HUDEP-2 (cell line): ENCODE measurements around the gene MCOLN3.
A peak's percentile ranks its signal among the peaks of the same experiment; 100 is the strongest.

Experiments used
- DNase-seq, 76 experiments: peaks; one replicate each; lab custom pipeline; 2025; ENCODE audit not compliant: unreplicated experiment in 76 of 76; lab: John Stamatoyannopoulos, UW

MCOLN3 gene, protein sequence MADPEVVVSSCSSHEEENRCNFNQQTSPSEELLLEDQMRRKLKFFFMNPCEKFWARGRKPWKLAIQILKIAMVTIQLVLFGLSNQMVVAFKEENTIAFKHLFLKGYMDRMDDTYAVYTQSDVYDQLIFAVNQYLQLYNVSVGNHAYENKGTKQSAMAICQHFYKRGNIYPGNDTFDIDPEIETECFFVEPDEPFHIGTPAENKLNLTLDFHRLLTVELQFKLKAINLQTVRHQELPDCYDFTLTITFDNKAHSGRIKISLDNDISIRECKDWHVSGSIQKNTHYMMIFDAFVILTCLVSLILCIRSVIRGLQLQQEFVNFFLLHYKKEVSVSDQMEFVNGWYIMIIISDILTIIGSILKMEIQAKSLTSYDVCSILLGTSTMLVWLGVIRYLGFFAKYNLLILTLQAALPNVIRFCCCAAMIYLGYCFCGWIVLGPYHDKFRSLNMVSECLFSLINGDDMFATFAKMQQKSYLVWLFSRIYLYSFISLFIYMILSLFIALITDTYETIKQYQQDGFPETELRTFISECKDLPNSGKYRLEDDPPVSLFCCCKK

DNA sequence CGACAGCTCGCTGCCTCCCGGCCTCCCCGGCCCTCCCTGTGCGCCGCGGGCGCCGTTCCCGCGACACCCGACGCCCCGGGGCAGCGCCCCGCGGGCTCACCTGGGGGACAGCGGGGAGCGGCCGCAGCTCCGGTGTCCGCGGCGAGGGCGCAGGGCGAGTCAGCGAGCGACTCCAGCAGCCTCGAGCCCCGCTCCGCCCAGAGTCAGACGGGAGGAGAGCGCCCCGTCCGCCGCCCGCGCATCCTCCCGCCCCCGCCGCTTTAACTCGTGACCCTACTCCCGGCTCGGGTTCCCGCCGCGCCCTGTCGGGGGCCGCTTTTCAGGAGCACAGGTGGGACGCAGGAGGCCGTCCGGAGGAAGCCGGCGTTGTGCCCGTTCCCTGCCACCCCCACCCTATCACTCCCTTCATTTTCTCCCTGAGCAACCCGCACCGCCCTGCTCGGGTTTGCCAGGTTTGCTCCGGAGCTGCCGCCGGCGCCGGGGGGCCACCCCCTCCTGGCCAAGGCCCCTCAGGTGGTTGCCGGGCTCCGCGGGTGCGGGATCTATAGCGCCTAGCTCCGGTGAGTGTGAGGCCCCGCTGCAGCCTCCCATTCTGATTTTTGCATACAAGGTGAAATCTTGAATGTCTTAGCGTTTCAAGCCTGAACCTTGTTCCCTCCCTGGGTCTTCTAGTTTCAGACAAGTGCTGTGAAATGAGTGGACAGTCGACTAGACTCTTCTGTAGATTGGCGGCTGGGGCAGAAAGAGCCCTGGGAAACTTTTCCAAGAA, at the start of gene MCOLN3:
Gene MCOLN3 (minus strand): TSS at position 205 of the 769 bp plus-strand sequence. CDS start 3,140 bp downstream, outside the sequence.
- peak in 1 of 76 experiments; percentile 3 for DNase-seq

DNA sequence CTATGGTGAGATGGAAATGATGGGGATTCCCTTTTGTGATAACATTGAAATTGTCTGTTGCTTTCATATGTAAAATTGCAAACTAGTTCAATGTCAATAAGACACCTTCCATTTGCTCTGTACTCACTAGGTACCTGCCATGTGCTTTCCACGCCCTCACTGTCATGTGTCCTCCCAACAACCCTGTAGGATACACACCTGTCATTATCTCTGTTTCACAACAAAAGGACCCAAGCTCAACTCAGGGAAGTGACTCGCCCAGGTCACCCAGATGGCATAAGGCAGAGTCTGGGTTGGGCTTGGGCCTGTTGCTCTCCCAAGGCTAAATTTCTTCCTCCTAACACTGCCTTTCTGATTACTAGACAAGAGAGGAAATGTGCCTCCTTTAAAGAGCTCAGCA, 45.3 kb upstream of the MCOLN3 start:
- DNase-seq, result no peak

DNA sequence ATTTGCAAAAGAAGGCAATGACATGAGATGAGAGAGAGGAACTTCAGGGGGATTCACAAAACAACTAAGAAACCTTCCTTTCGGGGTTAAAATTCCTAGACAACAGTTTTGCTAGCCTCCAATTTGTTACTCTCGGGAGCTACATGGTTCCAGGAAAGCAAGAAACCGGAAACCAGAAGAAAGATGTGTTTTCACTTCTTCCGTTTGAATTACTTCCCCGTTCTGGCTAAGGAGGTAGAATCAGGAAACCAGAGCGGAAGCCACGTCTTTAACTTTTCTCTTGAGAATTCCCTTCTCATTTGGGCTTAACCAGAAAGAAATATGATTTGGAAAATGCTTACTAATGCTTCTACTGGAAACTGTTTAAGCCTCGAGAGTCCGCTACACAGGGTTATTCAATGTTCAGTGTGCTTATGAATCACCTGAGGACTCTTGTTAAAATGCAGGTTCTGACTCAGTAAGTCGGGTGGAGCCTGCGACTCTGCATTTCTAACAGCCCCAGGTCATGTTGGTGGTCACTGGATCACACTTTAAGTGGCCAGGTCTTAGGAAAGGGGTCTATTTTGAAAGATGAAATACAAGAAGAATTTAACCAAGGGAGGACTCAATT, 43.5 kb upstream of the MCOLN3 start:
- no peak for DNase-seq

DNA sequence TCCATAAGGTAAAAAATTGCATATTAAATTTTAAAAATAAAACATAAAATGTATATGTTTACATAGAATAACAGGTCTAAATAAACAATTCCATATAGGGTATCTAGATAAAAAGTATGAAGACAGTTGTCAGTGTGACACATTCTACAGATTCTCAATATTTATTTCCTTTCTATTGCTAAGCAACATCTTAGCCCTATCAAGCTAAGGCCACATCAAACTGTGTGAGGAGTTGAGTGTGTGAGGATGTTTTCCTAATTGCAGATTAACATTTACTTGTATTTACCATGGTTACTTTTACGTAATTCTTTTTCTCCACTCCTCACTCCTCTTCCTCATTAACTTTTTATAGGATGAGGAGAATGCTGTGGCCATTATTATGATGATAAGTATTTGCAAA, 41.9 kb upstream of the MCOLN3 start:
- DNase-seq, result no peak

DNA sequence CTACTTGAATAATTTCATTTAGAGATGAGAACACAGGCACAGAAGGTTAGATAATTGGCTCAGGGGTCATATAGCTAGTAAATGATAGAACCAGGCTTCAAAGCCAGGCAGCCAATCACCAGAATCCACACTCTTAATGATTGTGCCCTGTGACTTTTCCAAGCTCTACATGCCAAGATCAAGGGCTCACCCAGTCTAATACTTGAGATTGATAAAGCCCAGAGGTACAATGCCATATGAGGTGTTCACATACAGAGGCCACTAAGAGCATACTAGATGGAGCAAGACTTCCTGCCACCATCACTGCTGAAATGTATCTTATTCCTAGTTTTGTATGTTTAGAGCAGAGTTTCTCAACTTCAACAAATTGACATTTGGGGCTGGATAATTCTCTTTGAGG, 40.9 kb upstream of the MCOLN3 start:
- DNase-seq, result no peak

DNA sequence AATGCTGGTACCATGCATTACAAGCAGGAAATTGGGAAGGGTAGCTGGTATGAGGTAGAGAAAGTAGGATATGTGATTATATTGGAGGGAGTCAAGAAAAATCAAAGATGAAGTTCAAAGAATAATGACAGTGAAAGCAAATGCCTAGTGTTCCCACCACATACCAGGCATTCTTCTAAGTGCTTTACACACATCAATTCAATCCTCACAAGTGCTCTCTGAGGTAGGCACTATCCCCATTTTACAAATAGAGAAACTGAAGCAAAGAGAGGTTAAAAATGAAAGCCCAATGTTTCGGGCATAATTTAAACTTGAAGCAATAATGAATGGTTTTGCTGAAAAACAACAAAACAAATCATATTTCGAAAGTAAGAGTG, 40.1 kb upstream of the MCOLN3 start:
- no peak for DNase-seq

DNA sequence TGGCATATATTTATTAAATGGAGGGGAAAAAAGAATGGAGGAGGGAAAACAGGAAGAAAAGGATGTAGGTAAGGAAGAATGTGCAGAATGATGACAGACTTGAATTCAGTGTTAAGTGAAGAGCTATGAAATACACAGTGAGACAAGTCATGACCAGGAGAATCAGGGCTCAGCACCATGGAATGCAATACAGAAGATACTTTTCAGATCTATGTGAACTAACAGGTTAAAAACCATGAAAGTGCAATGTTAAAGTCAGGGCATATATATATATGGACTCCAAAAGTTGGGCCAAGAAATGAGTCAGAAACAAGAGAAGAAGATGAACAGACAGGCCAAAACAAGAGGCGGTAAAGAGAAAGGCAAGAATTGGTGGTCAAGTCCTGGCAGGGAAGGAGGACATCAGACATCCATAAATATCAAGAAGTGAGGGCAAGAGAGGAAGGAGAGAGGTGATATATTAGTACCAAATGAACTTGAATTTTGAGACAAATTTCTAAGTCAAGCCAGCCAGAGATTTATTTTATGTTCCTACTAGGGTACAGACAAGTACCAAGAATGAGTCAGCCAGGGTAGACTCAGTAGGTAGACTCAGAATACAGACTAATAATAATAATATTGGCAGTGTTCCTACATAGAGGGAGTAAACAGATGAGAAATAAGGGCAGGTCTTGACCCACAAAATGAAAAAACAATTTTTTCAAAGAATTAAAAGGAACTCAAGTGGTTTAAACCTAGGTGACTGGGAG, 39.5 kb upstream of the MCOLN3 start:
- no peak for DNase-seq

DNA sequence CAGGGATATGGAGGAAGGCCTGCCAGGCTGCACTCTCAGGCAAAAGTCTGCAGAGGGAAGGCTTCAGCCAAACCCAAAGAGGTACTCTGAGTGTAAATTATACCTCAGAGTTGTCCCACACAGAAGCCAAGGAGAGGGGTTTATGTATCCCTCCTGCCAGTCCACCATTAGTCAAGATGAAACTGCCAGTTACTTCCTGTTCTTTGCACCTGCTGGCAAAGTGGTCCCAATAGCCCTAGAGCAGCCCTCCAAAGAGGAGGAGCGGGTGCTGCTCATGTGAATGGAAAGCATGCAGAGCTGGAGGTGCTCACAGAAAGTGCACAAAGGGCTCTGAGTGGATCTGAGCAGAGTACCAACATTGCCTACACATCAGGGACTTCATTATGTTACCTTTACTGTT, 37.1 kb upstream of the MCOLN3 start:
- no peak for DNase-seq

DNA sequence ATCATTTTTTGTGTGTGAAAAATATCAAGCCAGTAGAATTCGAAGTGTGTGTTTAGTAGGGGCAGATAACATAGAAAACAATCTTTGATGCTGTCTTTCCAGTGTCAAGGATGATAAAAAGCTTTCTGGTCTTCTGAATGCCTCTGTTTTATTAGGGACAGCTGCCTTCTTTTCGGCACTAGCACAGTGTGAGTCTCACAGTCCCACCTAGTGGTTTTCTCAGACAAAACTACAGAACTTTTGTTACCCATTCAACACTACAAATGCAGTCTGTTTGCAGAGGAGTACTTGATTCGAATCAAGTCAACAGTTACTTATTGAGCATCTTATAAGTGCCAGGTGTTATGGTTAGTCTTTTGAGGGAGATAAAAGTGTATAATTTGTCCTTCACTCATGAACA, 30.6 kb upstream of the MCOLN3 start:
- DNase-seq, result no peak

DNA sequence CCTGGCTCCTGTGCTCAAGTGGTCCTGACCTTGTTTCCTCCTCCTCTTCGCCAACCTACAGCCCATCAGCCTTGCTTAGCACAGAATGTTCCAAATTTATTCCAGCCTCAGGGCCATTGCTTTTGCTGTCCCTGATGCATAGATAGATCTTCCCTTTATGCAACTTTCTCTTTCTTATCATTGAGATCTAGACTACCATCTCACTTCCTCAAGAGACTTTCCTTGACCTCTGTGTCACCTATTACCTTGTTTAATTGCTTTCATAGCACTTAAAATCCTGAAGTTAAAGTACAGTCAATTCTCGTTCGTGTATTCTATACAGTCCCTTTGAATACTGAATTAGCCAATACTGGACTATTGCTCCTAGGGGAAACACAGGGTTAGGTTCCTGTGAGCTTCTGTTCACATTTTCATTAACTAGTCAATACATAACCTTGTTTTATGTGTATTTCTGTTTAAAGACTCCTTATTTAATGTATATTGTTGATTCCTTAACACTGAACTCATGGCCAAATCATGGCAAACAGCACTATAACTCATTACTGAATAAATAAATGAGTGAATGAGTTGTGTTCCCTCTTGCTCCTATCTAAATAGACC, 26.2 kb upstream of the MCOLN3 start:
- no peak for DNase-seq

DNA sequence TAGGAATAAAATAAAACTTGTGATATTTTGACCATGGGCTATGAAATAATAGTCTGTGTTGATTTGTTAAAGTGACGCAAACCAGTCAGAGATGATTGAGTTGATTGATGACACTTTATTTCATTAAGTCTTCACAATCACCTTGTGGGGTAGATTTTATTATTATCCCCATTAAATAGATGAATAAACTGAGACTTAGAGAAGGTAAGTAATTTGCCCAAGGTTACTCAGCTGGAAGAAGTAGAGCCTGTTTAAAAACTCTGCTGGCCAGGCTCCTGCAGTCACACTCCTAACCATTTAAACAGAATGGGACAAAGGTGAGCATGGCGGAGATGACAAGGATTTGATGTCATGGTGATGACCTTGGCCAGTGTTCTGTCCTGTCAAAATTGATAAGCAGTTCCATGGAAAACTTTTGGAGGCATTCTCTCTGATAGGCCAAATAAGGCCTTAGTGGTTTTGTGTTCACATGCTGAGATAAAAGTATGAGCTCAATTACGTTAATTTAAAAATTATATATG, 22.7 kb upstream of the MCOLN3 start:
- DNase-seq, result no peak

DNA sequence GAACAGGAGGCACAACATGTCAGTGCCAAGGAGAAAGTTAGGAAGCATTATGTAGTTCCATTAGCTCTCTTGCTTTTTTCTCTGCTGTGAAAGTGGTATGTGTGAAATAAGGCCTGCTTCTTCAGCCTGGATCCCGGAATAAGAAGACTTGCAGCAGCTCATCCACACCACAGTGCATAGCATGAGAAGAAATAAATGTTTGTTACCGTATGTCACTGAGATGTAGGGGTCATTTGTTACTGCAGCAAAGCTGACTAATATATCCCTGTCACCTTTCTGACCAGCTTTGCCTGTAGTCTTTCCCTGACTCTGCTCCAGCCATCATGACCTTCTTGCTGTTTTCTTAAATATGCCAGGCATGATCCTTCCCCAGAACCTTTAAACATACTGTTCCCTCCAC, 20.5 kb upstream of the MCOLN3 start:
- DNase-seq, result no peak

DNA sequence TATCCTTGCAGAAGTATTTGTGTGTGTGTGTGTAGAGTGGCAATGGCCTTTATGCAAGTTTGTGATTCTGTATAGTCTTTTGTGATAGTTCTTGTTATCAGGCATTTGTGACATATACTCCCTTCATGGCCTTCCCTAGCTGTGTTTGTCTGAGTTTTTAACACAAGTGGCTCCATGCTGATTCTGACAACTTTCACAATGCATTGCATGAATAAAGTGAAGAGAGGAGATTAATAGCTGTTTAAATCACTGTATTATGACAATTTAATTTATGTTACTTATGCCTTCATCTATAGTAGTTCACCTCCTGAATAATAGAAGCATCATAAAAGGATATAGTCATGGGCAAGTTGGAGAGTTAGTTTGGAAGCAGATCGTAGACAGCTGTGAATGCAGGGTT, 17.2 kb upstream of the MCOLN3 start:
- no peak for DNase-seq

DNA sequence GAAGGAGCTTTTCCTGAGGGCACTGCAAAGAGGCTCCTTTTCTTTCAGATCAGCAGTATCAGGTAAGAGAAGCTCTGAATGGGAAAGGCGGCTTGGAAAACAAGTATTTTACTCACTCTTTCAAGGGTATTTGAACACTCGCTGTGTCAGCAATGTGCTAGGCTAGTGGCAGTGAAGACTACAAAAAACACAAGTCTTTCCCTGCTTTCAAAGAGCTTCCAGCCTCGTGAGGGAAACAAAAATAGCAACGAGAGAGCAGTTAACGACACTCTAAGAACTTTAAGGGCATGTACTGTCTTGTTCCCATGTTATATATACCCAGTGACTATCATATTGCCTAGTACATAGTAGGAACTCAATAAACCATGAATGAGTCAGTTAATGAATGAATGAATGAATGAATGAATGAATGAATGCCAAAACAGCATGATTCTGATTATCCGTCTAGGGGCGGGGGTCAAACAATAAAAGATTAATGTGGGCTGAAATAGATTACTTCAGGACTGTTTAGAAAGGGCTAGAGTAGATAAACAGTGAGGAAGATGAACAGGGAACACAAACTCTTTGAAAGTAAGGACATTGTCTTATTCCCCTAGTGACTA, 14.2 kb upstream of the MCOLN3 start:
- no peak for DNase-seq

DNA sequence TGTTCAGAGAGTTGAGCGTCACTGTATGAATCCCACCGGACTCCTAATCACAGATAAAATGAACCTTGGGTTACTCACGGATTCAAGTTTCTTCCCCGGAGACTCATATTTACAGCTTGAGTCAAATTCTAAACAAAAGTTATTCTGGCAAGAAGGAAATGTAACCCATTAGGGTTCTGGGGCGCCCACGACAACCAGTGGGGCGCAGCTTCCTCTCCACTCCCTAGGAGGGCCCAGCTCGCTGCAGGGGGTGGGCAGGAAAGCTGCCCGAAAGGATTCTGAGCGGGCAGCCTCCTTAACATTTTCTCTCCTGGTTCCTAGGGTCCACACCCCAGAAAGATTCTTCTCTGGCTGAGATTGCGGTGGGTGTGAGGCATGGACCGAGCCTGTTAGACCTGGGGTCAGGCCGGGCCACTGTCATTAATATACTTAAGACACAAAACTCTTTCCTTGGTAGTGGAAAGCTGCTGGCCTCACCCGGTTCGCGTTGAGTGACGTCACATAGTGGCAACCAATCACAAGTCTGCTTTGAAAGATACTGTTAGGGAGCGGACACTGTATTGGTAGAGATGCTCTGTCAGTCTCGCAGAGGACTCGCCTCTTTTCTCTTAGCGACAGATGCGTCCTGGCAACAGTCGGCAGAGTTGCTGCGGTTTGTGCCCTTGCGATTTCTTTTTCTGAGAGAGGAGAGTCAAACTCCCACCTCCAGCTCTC, 13.6 kb upstream of the MCOLN3 start:
- DNase-seq, result peak in 27 of 76 experiments; percentile 4 to 61 (median 21)

DNA sequence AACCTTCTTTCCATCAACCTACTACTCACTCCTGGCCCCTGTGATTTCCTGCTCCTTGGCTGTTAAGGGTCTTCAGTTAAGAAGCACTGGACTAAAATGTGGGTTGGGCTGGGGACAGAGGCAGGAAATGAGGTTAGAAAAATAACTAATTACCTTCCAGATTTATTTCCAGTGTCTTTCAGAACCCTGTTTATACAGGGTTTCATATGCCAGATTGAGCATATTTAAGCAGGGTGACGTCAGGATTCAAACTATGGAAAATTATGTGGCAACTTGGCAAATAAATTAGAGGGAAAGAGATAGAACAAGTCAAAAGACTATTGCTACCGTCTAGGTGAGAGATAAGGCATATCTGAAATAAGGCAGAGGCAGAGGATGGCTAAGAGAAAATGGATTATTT, 11.7 kb upstream of the MCOLN3 start:
- no peak for DNase-seq

DNA sequence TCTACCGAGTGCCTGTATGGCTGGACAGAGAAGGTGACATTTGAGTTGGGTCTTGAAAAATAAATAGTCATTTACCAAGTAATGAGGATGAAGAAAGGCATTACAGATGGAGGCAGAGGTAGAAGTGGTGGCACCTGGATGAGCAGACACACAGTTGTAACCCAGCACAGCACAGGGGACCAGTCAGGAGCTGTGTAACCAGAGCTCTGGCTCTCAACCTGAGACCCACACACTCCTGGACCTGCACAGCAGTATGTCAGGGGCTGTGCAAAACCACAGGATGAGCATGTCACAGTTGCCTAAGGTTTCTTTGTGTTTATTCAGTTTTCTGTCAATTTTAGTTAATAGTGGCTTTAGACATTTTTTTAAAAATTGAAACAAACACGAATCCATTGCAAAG, 11.3 kb upstream of the MCOLN3 start:
- no peak for DNase-seq

DNA sequence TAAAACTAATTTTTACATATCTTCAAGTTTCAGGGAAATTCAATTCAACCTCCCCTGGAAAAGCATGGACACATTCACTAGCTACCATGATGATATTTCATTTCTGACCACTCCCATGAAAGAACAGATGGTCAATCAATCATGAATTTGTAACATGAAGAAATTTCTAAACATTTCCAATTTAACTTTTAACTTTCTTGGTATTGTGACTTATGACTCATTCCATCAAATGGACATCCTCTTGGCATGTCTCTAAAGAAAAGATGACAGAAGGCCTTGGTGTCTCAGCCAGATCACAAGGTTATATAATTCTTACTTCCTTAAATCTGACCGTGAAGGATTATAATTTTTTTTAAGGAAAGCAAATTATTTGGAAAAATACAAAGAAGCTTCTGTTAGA, 10.5 kb upstream of the MCOLN3 start:
- DNase-seq, result no peak

DNA sequence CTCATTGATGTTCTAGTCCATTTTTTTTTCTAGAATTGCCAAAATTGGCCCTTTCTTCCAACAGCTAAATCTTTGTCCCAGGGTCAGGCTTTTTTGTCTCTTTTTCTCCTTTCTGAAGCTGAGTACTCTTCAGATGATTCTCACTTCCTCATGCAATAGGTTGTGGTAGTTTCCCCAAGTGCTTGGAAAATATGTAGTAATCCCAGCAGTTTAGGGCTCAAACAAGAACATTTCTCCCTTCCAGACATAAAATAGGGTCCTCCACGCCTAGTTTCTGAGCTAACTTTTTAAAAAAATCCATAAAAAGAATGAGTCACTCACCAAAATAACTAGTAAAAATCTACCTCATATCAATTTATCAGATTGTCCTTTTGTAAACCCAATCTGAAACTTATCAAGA, 10.0 kb upstream of the MCOLN3 start:
- DNase-seq, result no peak
